IPS-NIHi7 (cell line): ENCODE results near the gene ATG12.
"Not testable (repeated sequence)": the region's sequence is repeated elsewhere in the genome, so short reads cannot be mapped to it uniquely, and the experiment has no call there.

Experiments used
- DNase-seq: peaks from one replicate; pipeline ENCODE4 v3.0.0; 2012; ENCODE audit warnings: mixed read lengths; ENCODE audit errors: extremely low spot score

The ATG12 gene

GRCh38 chr5:115842952-115843351, 1.6 kb upstream of the ATG12 start:
- DNase-seq, result no peak

GRCh38 chr5:115842089-115842935, 947 bp upstream of the ATG12 start:
- peak; percentile 58 for DNase-seq

DNA sequence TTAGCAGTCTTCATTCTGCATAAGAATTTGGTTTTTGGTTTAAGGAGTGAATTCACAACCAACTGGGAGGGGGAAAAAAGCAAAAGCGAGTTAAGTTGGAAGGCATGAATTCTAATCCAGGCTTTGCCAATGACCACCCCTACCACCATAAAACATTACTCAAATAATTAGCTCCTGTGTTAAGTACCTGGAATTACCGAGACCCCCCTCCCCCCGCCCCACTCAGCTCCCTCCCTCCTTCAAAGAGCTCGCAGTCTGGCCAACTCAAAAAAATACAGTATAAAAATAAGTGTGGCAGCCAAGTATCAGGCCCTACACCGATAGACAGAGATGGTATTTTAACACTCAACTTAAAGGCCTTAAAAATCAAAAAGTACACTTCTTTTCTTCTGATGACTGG, 492 bp downstream of the ATG12 start:
- DNase-seq, result no peak

DNA sequence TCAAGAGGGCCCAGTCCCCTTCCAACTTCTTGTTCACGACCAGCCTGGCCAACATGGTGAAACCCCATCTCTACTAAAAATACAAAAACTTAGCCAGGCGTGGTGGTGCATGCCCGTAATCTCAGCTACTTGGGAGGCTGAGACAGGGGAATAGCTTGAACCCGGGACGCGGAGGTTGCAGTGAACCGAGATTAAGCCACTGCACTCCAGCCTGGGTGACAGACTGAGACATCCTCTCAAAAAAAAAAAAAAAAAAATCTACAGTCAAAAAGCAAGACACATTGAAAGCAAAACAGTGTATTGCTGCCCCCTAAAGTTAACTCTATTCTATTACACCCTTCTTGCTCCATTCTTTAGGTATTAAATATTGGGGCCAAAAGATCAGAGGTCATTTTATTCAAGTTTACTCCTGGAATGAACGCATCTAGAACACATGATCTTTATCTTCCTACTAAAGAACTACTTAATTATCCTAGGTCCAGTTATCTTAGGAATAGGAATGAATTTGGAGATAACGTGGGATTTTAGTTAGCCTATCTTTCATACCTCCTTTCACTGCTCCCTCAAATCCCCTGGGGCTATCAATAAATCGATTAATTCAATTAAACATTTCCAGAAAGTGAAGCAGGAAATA, 2.4 kb downstream of the ATG12 start:
- peak; percentile 46 for DNase-seq

DNA sequence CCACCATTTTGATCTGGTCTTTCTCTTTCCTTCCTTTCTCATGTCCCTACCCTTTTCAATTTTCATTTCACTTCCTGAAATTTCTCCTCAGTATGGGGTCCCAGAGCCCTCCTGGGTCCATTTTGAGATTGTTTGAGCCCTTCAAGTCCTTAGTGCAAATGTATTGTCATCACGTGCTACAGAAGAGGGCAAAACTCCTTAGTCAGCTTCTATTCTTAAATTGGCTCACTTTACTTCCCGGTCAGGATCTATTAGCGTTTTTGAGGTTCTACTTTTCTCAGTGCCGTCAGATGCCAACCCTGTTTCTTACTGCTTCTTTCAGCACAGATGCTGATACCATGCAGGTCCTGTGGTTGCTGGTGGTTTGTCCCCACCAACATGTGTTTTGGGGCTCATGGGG, 5.9 kb downstream of the ATG12 start:
- no peak for DNase-seq

DNA sequence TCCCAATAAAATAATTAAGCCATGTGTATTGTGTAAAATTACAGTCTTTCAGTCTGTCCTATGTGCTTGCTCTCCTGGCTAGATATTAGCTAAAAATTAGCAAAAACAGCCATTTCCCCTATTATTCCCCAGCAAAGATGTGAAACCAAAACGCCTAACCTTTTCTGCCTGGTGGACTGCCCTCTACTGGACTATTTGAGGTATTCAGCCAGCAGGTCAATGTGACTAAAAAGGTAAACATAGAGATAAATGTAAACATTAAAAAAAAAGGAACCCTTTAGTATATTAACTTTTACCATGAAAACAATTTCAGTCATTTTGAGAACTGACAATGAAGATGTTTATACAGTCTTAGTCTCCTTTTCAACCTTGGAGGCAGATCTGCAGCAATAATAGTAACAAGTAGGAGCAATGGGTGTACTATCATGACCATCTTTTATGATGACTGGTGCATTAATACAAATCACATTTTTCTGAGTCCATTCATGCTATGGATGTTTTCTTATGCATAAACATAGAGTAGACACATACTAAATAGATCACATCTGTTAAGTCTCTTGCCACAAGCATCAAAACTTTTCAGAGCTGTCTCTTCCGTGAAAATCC, 10.1 kb downstream of the ATG12 start:
- peak; percentile 57 for DNase-seq

DNA sequence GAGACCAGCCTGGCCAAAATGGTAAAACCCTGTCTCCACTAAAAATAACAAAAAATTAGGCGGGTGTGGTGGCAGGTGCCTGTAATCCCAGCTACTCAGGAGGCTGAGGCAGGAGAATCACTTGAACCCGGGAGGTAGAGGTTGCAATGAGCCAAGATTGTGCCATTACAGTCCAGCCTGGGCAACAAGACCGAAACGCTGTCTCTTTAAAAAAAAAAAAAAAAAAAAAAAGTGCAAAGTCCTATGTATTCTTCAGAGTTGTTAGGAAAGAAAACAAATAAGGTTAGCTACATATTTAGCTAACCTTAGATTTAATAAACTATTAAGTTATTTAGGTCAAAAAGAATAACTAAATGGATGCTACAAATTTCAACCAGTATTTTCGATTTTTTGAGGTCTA, 11.5 kb downstream of the ATG12 start:
- DNase-seq, result no peak

GRCh38 chr5:115825948-115826347, 15.4 kb downstream of the ATG12 start:
- no peak for DNase-seq

GRCh38 chr5:115824983-115825382, 16.4 kb downstream of the ATG12 start:
- not testable (repeated sequence) for DNase-seq

GRCh38 chr5:115820846-115821245, 20.5 kb downstream of the ATG12 start:
- DNase-seq, result no peak

DNA sequence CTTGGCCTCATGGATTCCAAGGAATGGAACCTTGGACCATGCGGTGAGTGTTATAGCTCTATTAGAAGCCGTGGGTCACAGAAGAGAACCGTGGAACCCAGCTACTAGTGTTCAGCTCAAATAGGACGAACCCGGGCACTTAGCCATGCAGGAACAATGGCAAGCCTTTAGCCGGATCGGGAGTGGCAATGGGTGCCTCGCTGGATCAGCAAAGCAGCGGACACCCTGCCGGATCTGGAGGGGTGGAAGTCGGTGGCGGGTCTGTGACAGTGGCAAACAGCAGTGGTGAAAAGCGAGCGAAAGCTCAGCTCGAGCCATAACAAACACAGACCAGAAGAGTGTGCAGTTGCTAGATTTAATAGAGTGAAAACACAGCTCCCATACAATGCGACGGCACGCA, 22.5 kb downstream of the ATG12 start:
- no peak for DNase-seq

GRCh38 chr5:115817386-115817785, 24.0 kb downstream of the ATG12 start:
- DNase-seq, result no peak

DNA sequence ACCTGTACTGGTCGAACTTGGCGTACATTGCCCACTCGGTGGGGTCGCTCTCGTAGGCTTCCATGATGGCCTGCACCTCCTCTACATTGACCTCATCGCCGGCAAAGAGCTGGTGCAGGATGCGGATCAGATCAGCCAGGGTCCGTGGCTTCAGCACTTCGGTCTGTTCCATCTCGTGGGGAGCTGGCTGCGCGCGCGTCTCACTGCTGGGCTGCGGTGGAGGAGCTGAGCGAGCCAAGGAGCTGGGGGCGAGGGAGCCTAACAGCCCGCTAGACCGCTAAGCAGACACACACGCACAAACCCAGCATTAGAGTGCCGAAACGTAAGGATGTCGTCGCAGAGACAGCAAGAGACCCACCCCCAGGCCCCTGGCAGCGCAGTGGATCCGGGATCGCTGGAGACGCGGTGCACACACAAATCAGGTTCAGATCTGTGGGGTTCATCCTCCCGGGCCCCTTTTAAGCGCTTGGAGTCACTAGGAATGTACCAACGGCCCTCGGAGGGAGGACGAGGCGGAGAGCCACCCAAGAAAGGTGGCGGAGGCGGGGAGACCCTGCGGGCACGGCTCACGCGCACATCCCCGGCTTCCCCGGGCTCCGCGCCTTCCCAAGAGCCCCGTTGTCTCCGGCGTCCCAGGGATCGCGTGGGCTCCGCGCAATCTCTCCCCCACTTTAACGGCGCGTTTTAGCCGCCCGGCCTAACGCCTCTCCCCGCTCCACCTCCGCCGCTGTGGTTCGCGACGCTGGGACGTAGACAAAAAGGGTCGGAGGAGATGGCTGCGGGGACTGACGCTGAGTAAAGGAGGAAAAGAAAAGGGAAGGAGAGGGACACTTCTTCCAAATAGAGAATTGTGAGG, 24.9 kb downstream of the ATG12 start, which contains the start of gene CDO1:
Gene CDO1, minus strand, starts transcription at position 434 of the 856 bp plus-strand sequence. Its CDS starts 262 bp downstream, at position 172.
- DNase-seq, result peak; percentile 54

DNA sequence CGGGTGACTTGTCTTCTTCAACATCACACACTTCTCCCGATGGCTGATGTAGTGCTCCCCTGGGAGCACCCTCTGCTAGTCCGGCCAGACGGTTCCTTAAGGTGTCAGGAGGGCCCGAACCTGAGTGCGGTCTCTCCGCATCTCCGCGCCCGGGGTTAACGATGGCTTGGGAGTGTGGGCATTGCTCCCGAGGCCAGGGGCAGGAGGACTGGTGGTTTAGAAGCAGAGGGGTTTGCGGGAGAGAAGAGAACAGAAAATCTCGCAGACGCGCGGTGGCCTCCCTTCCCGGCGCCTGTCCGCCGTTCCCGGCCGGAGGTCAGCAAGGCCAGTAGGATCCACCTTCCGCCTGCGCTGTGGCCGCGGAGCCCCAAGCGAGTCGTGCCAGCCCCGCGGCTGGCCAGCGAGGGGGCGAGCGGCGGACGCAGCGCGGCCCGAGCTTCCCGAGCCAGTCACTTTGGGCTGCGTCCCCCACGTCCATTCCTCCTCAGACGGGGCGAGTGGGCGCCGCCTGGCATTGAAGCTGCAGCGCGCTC, 25.6 kb downstream of the ATG12 start:
- peak; percentile 35 for DNase-seq

DNA sequence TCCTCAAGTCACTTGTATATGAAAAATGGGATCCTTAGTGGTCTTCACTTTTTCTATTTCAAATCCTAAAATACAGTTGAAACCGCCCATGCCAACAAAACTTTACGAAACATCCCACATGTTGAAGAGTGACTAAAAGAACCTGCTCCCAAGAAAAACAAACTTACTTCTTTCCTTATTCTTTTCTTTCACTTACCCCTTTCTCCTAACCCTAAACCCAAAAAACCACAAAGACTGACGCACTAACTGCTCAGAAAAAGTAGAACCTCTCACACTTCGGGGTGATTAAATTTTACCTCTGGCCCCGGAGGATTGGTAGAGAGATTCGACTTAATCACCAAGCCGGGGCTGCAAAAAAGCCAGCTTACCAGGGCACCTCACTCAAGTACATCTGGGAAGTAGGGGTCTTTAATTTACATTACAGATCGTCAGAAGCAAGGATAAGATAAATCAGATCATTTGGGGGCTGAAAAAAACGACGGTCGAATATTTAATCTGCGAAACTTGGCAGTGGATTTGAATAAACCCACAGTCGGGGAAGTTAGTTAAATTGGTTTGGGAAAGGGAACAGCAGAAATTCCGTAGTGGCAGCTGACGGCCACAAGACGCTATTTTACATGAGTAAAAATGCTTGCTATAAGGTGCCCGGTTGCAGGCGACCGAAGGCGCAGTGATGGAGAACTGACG, 26.2 kb downstream of the ATG12 start:
- DNase-seq, result peak; percentile 11

DNA sequence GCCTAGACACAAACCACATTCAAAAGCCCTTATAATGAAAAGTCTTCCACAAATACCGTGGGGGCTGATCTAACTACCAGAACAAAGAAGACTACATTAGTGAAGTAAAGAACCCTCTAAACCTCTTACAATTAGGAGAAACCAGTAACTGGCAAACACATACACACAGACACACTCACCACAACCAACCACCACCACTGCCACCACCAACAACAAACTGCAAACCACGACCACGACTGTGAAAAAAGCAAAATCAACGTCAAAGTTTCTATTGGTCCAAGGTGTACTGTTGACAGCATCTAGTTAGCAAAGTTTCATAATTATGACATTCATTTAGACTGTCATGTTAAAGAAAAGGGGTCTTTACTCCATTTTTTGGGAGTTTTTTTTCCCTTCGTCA, 27.6 kb downstream of the ATG12 start:
- no peak for DNase-seq

DNA sequence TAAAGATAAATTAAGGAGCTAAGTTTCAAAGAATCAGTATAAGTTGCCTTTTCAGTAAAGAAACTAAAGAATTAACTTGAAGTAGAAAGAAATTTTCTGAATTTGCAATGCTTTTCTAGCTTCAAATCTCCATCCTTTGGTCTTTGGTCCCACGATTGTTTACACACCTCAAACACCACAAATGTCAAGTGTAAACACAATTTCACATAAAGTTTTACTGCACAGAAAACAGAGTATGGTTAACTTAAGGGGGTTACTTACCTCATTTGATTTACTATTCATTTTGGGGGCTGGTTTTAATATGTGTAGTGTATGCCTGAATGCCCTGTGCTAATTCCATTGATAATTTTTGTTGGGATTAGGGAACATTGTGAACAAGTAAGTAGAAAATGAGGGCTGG, 29.0 kb downstream of the ATG12 start:
- DNase-seq, result no peak

- no peak for DNase-seq
These were observed 30.0 kb downstream of the ATG12 start for GRCh38 chr5:115811406-115811805.

- DNase-seq, result no peak
These were observed 30.6 kb downstream of the ATG12 start for GRCh38 chr5:115810761-115811160.

GRCh38 chr5:115809946-115810345, 31.4 kb downstream of the ATG12 start:
- DNase-seq, result no peak

DNA sequence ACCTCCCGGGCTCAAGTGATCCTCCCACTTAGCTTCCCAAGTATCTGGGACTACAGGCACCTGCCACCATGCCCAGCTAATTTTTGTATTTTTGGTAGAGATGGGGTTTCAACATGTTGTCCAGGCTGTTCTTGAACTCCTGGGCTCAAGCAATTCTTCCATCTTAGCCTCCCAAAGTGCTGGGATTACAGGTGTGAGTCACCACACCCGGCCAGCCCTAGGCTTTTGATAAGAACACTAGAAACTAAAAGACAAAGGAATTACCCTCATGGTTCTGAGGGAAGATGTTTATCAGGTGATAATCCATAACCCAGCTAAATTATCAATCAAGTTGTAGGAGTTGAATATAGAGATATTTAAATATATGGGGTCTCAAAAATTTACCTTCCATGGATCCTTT, 33.3 kb downstream of the ATG12 start:
- not testable (repeated sequence) for DNase-seq
